Common myeloid progenitor, CD34-positive (primary cell): ENCODE results near the gene RASL10A.

ENCODE experiments used
- CTCF ChIA-PET: fragments of 350-600 bp; sonication (Branson Sonifier 250); formaldehyde crosslinking; loops from one replicate; lab custom pipeline; 2021; ENCODE audit warnings: antibody characterized with exemption; lab: Charles Lee
- POLR2A ChIA-PET: fragments of 350-600 bp; sonication (Branson Sonifier 250); formaldehyde crosslinking; loops from one replicate; lab custom pipeline; 2021; ENCODE audit warnings: antibody characterized with exemption; lab: Charles Lee
- DNase-seq, 3 donors: peaks; one replicate each; pipeline versions ENCODE4 v3.0.0 to v3.0.0-alpha.2; 2013
- H3K27ac ChIP-seq, 2 experiments: 1 replicate in 1 of 2; 2 replicates in 1 of 2; pipeline ENCODE4 v1.7.0; 2013; ENCODE audit warnings: inconsistent platforms in 2 of 2, low read length in 2 of 2, mild to moderate bottlenecking in 2 of 2, low read depth in 1 of 2, moderate library complexity in 1 of 2; ENCODE audit not compliant: severe bottlenecking in 2 of 2, insufficient read depth in 1 of 2, poor library complexity in 1 of 2
- H3K27me3 ChIP-seq, 5 experiments: replicated peaks in 2 of 5; 1 replicate in 3 of 5; 2 replicates in 2 of 5; pipeline versions ENCODE4 v1.6.1 to v1.7.0; 2013; ENCODE audit warnings: low read length in 4 of 5, mild to moderate bottlenecking in 2 of 5, moderate library complexity in 2 of 5, inconsistent platforms in 1 of 5; ENCODE audit not compliant: insufficient read depth in 5 of 5, control insufficient read depth in 4 of 5
- H3K36me3 ChIP-seq, 4 experiments: 1 replicate in 2 of 4; 2 replicates in 2 of 4; pipeline versions ENCODE4 v1.6.1 to v1.7.0; 2013; ENCODE audit warnings: low read length in 3 of 4, control low read depth in 1 of 4, mild to moderate bottlenecking in 1 of 4; ENCODE audit not compliant: control insufficient read depth in 4 of 4, insufficient read depth in 4 of 4
- H3K4me1 ChIP-seq, 4 experiments: 1 replicate in 3 of 4; 2 replicates in 1 of 4; pipeline versions ENCODE4 v1.6.1 to v1.7.1; 2013; ENCODE audit warnings: low read length in 3 of 4, mild to moderate bottlenecking in 3 of 4, control low read depth in 1 of 4, inconsistent platforms in 1 of 4, moderate library complexity in 1 of 4; ENCODE audit not compliant: control insufficient read depth in 4 of 4, insufficient read depth in 4 of 4; ENCODE audit errors: control extremely low read depth in 1 of 4
- H3K4me3 ChIP-seq, 7 experiments: 1 replicate in 4 of 7; 2 replicates in 3 of 7; pipeline versions ENCODE4 v1.5.1 to v1.7.0; 2013; ENCODE audit warnings: mild to moderate bottlenecking in 7 of 7, low read length in 6 of 7, moderate library complexity in 6 of 7, inconsistent platforms in 2 of 7, low read depth in 2 of 7, control low read depth in 1 of 7; ENCODE audit not compliant: insufficient read depth in 4 of 7, control insufficient read depth in 1 of 7; ENCODE audit errors: extremely low read depth in 1 of 7
- H3K9me3 ChIP-seq, 5 experiments: 1 replicate in 4 of 5; 2 replicates in 1 of 5; pipeline versions ENCODE4 v1.6.1 to v1.7.1; 2013; ENCODE audit warnings: low read length in 4 of 5, mild to moderate bottlenecking in 2 of 5, inconsistent platforms in 1 of 5, low read depth in 1 of 5, moderate library complexity in 1 of 5; ENCODE audit not compliant: control insufficient read depth in 4 of 5, insufficient read depth in 2 of 5; ENCODE audit errors: control extremely low read depth in 1 of 5
- WGBS: methylation state at CpG from one replicate; pipeline ENCODE4 v1.1.5; 2013; ENCODE audit not compliant: insufficient coverage; 5-methylcytosine and 5-hydroxymethylcytosine counted together

RASL10A gene

DNA sequence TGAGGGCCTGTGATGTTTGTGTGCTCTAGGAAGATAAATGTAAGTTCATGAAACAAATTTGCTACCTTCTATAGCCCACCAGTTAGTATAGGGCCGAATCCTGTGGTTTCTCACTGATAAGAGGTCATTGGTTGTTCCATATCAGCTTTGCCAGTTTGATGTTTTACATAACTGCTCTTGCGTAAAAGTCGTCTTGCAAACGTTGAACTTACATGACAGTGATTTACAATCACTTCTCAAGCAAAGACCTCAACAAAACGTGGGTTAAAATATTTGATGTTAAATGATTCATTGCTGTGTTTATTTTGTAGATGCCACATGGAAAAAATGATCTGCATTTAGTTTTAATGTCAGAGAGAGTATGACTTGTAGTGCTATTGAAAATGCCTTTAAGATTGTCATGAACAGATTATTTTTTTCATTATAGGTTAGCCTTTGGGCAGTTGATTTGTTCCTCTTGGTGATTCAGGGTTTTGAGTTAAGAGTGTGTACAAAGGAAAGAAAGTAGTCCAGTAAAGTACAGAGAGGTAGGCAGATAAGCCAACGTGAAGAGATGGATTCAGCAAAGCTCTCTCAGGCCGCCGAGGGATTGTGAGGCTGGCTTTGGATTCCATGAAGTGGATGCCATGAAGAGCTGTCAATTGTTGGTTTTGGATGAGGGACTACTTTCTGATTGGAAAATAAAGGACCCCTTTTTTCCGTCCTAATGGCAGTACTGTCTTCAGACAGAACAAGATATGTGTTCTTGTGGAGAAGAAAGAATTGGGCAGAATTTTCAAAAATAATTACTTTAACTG is 44.8 kb downstream of the RASL10A start:
- peak; percentile 46 to 80 (median 63) for DNase-seq
- peaks cover 31 to 59% (median 40%) of the 10 kb centered on the region in 4 experiments for H3K4me1 ChIP-seq
- peaks cover 20 to 73% (median 34%) of the 10 kb centered on the region in 4 experiments for H3K36me3 ChIP-seq
- H3K9me3 ChIP-seq: no peaks in the 10 kb centered on the region
- no peaks in the 10 kb centered on the region for H3K27me3 ChIP-seq
- POLR2A ChIA-PET: interaction anchor here (0.6 to 0.9 kb wide), 2 partner anchors 13 to 20 kb away, joined by 3 read pairs; no protein-coding TSS in a partner anchor
- peak overlapping the region in 5 of 7 experiments; percentile 77 to 95 (median 89) for H3K4me3 ChIP-seq
- H3K27ac ChIP-seq: peak overlapping the region; percentile 27 to 100
- CTCF ChIA-PET: interaction anchor here (0.7 to 4.6 kb wide), 3 partner anchors 10 to 17 kb away, joined by 3 to 23 read pairs (median 3); no protein-coding TSS in a partner anchor
- WGBS: 57% methylated on average over 4 of the region's 9 CpGs

- WGBS: 8% methylated on average over 8 of the region's 13 CpGs
- Histone ChIP-seq H3K27me3 (no peaks in the 10 kb centered on the region), H3K4me1 (peaks cover 31 to 58% (median 40%) of the 10 kb centered on the region in 4 experiments), H3K4me3 (peak overlapping the region in 6 of 7 experiments; percentile 77 to 95 (median 90)), H3K9me3 (no peaks in the 10 kb centered on the region), H3K27ac (peak overlapping the region; percentile 100), H3K36me3 (peaks cover 19 to 72% (median 32%) of the 10 kb centered on the region in 4 experiments)
- no peak for DNase-seq
- CTCF ChIA-PET: interaction anchor here (0.7 to 1.0 kb wide), 2 partner anchors 17 to 24 kb away, joined by 3 read pairs; no protein-coding TSS in a partner anchor
- POLR2A ChIA-PET: interaction anchor here (0.9 kb wide), 1 partner anchor 21 kb away, joined by 3 read pairs; no protein-coding TSS in a partner anchor
These were observed 45.6 kb downstream of the RASL10A start for GRCh38 chr22:29269731-29270474.

GRCh38 chr22:29269230-29269604 is 46.3 kb downstream of the RASL10A start:
- H3K4me1 ChIP-seq: peaks cover 31 to 58% (median 40%) of the 10 kb centered on the region in 4 experiments

DNA sequence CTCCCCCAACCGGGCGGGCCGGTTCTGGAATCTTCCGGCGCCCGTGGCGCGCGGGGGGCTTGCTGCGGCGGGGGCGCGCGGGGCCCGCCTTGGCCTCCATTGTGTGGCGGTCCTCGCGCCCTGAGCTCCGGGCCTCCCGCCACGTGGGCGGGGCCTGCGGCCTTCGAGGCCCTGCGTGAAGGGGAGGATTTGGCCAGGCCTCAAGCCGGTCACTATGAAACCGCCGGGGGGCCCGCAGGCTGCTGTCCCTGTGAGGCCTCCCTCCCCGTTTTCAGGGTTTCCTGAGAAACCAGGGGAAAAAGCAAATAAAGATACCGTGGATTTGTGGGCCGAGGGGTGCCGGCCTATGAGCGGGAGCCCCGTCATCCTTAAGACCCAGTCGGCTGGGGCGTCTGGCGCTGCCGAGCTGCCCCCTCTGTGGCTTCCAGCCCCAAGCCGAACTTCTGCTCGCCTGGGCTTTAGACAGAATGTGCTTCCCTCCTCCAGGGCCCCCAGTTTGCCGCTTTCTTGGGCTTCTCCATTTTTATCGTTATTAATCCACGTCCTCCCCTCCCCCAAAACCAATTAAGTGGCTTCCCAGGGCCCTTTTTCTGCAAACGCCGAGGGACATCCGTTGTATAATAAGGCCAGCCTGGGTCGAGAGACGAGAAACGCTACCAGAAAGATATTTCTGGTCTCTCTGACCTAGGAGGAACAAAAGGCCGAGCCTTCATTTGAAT is 46.8 kb downstream of the RASL10A start:
- CTCF ChIA-PET: interaction anchor here (0.8 to 1.3 kb wide), 2 partner anchors 8 to 18 kb away, joined by 3 read pairs; no protein-coding TSS in a partner anchor
- WGBS: 0% methylated on average over 47 of the region's 51 CpGs
- no peaks in the 10 kb centered on the region for H3K9me3 ChIP-seq
- H3K4me1 ChIP-seq: peaks cover 31 to 58% (median 40%) of the 10 kb centered on the region in 4 experiments
- POLR2A ChIA-PET: interaction anchor here (0.7 to 1.2 kb wide), 2 partner anchors 35 to 65 kb away, joined by 4 to 7 read pairs; no protein-coding TSS in a partner anchor
- peak; percentile 33 to 75 (median 72) for DNase-seq
- peak overlapping the region; percentile 72 to 95 (median 89) for H3K4me3 ChIP-seq
- peaks cover 11 to 70% (median 29%) of the 10 kb centered on the region in 4 experiments for H3K36me3 ChIP-seq
- peak overlapping the region; percentile 100 for H3K27ac ChIP-seq
- H3K27me3 ChIP-seq: no peaks in the 10 kb centered on the region

More at GRCh38 chr22:29269230-29269604, 46.3 kb downstream of the RASL10A start:
- CTCF ChIA-PET: interaction anchor here (1.0 kb wide), 1 partner anchor 23 kb away, joined by 3 read pairs; no protein-coding TSS in a partner anchor
- peak overlapping the region; percentile 100 for H3K27ac ChIP-seq
- under 1% methylated on average over 14 of the region's 14 CpGs for WGBS
- H3K9me3 ChIP-seq: no peaks in the 10 kb centered on the region
- POLR2A ChIA-PET: interaction anchor here (1.2 kb wide), 1 partner anchor 66 kb away, joined by 4 read pairs; no protein-coding TSS in a partner anchor
- DNase-seq: no peak
- H3K27me3 ChIP-seq: no peaks in the 10 kb centered on the region
- peak overlapping the region; percentile 72 to 95 (median 89) for H3K4me3 ChIP-seq
- H3K36me3 ChIP-seq: peaks cover 17 to 70% (median 31%) of the 10 kb centered on the region in 4 experiments

- H3K4me3 ChIP-seq: peak within 1 kb of the TSS; percentile 72 to 95 (median 89)
- H3K9me3 ChIP-seq: no peaks in the 10 kb centered on the region
- peak within 1 kb of the TSS; percentile 100 for H3K27ac ChIP-seq
- ChIA-PET CTCF (interaction anchor here (0.8 to 1.3 kb wide), 3 partner anchors 9 to 19 kb away, joined by 3 to 4 read pairs (median 3); no protein-coding TSS in a partner anchor), POLR2A (interaction anchor here (0.6 to 1.2 kb wide), 5 partner anchors 33 to 65 kb away, joined by 3 to 7 read pairs (median 3); no protein-coding TSS in a partner anchor)
- WGBS: 0% methylated on average over 63 of the region's 67 CpGs
- H3K4me1 ChIP-seq: peaks cover 31 to 58% (median 40%) of the 10 kb centered on the region in 4 experiments
- no peaks in the 10 kb centered on the region for H3K27me3 ChIP-seq
- peaks cover 8 to 65% (median 24%) of the 10 kb centered on the region in 4 experiments for H3K36me3 ChIP-seq
- peak; percentile 97 to 99 (median 99) for DNase-seq
These were observed 47.5 kb downstream of the RASL10A start, which contains the start of the genes EWSR1 and RHBDD3 for GRCh38 chr22:29267858-29268510. Gene EWSR1, plus strand, starts transcription at chr22:29268268. Its CDS starts 69 bp downstream, at chr22:29268337. Gene RHBDD3, minus strand, starts transcription at chr22:29267981. Its CDS starts 2,355 bp downstream, at chr22:29265626.
